AG10803 (cell line): ENCODE data around the gene ADGRD2.

ENCODE experiments used
- DNase-seq: peaks from one replicate; pipeline ENCODE4 v3.0.0; 2010; ENCODE audit warnings: low read depth
- H3K4me3 ChIP-seq: 2 replicates; pipeline ENCODE4 v1.5.1; 2011; ENCODE audit warnings: mild to moderate bottlenecking, low read length, control low read depth
- TF ChIP-seq, protein P1 (sequence below): conservative IDR thresholded peaks from 2 replicates; pipeline ENCODE4 v1.5.1; 2011; ENCODE audit warnings: mild to moderate bottlenecking, low read length, control low read depth, inconsistent platforms

The ADGRD2 gene

DNA sequence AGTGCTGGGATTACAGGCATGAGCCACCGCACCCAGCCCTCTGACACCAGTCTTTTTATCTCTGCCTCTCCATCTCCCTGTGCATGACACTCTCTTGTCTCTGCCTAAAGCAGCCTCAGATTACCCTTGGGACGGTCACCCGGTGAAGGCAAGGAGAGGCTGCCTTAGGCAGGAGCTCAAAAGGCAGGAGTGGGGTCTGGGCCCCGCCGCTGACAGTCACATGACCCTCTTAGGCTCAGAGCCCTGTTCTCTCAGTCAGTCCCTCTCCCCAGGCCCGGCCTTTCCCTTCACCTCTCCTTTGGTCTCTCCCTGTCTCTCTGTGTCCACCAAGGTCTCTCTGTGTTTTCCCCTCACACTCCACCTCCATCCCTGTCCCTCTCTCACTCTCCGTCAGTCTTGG, 22.5 kb downstream of the ADGRD2 start:
- DNase-seq, result no peak
- H3K4me3 ChIP-seq, result no peak overlapping the region
- TF ChIP-seq, protein P1, sequence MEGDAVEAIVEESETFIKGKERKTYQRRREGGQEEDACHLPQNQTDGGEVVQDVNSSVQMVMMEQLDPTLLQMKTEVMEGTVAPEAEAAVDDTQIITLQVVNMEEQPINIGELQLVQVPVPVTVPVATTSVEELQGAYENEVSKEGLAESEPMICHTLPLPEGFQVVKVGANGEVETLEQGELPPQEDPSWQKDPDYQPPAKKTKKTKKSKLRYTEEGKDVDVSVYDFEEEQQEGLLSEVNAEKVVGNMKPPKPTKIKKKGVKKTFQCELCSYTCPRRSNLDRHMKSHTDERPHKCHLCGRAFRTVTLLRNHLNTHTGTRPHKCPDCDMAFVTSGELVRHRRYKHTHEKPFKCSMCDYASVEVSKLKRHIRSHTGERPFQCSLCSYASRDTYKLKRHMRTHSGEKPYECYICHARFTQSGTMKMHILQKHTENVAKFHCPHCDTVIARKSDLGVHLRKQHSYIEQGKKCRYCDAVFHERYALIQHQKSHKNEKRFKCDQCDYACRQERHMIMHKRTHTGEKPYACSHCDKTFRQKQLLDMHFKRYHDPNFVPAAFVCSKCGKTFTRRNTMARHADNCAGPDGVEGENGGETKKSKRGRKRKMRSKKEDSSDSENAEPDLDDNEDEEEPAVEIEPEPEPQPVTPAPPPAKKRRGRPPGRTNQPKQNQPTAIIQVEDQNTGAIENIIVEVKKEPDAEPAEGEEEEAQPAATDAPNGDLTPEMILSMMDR, result no peak

DNA sequence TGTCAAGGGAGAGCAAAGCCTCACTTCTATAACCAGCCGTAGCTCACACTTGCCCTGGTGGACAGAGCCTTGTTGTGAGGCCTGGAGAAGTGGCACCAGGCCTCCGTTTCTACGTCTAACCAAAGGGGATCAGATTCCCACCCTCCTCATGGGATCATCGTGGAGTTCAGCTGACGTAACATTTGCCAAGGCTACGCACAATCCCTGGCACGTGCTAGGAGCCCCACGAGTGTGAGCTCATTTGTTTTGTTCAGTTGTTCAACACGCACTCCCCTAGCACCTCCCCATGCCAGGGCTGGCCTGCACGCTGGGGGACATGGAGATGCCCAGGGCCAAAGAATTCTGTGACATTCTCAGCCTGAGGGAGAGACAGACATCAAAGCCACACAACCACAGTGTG, 23.1 kb downstream of the ADGRD2 start:
- TF ChIP-seq, protein P1, result no peak
- no peak for DNase-seq
- no peak overlapping the region for H3K4me3 ChIP-seq

DNA sequence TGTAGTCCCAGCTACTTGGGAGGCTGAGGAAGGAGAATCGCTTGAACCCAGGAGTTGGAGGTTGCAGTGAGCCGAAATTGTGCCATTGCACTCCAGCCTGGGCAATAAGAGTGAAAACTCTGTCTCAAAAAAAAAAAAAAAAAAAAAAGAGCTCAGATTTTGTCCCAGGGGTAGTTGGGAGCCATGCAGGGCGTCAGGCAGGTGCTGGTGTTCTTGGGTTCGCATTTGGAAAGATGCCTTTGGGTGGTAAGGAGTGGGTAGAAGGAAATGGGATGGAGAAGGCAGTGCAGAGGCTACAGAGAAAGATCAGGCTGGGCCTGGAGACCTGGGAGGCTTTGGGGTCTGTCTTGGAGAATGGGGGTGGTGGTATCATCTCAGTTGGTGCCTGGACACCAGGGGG, 23.9 kb downstream of the ADGRD2 start:
- no peak overlapping the region for H3K4me3 ChIP-seq
- TF ChIP-seq, protein P1, result no peak
- DNase-seq, result no peak

DNA sequence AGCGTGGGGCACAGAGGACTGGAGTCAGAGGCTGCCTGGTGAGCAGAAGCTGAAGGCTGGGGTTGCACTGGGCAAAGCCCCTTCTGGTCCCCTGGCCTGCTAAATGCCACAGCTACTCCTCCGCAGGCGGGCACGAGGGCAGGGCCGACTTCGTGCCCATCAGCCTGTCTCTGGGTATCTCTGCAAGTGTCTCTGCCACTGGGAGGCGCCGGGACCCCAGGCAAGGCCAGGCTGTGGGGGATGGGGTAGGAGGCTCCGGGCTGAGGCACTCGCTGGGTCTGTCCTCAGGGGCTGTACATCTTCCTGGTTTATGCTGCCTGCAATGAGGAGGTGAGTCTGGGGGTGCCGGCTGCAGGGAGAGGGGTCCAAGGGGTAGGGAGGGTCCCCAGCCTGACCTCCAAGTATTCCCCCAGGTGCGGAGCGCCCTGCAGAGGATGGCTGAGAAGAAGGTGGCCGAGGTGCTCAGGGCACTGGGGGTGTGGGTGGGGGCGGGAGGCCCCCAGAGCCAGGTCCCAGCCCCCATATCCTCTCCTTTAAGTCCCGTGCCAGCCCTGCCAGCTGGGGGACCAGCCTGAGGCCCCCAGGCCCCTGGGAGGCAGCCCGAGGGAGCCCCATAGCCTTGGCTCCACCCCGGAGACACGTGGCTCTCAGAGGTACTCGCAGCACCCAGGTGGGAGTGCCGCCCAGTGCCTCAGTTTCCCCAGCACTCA, 25.1 kb downstream of the ADGRD2 start:
- DNase-seq, result no peak
- TF ChIP-seq, protein P1, result no peak

DNA sequence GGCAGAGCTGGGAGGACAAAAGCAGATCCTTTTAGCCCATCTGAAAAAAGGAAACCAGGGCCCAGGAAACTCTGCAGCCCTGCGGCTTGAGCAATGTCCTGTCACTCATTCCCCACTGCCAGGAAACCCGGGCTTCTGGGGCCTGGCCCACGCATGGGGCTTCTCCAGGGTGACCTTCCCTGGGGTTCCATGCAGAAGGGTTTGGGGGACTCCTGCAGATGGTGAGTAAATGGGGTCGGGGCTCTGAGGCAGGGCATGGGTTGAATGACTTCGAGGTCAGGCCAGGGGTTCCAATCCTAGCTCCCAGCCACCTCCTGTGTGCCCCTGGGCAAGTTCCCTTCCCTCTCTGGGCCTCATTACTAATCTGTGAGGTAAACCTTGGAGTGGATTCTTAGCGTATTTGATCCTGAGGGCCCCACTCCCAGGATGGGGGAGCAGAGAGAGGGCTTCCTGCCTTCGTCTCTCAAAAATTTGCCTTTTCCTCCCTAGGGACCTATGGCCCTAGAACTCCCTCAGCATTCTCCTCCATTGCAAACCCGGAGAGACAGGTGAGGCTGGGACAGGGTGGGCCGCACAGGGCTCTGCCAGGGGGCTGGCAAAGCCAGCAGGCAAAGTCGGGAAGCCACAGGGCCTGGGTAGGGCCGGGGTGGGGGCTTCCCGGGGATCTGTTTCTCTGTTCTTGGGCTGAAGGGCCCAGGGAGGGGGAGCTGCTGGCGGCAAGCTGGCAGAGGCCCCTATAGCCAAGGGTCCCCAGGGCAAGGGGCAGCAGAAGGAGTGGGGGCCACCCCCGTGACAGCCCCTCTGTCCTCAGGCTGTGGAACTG, 25.8 kb downstream of the ADGRD2 start:
- DNase-seq, result no peak
- TF ChIP-seq, protein P1, result no peak
- no peak overlapping the region for H3K4me3 ChIP-seq

More for the DNA sequence above, 25.1 kb downstream of the ADGRD2 start:
- no peak overlapping the region for H3K4me3 ChIP-seq

DNA sequence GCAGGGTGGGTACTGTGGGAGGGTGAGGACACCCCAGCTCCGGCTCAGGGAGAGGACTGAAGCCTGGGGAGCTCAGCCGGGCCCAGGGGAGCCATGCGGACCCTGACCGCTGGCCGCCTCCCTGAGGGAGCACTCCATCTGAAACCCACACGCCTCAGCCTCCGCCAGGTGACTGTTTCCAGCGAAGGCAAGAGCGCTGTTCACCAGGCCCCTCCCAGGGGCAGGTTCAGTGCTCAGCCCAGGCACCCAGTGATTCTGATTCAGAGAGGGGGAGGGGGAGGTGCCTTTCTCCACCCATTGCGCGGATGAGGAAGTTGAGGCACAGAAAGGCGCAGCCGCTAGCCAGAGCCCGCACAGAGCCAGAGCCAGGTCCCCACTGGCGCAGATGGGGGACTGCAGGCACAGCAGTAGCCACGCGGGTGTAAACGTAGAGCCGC, 27.0 kb downstream of the ADGRD2 start:
- H3K4me3 ChIP-seq, result no peak overlapping the region
- TF ChIP-seq, protein P1, result no peak
- DNase-seq, result no peak

DNA sequence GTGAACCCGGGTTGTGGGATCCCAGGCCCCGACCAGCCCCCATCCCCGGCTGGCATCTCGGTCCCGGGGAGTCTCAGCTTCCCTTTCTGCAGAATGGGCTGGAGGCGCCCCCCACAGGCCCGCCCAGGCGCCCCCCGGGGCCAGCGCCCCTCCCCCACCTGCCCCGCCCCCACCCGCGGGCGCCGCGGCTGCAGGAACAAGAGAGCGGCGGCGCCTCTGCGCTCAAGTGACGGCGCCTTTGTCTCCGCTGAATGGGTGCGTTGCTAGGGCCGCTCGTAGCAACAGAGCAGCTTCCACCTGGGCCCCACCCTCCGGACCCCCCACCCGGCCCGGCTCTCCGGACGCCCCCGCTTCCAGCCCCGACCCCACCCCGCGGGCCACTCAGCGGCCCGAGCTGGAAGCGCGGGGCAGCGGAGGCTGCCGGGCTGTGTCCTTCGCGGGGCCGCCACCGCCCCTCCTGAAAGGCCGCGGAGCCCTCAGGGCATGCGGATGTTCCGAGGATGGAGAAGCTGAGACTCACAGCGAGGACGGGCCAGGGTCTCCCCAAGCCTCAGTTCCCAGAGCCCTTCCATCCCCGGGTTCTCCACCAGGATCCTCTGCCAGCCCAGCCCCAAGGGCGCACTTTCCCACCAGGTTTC, 27.5 kb downstream of the ADGRD2 start:
- DNase-seq, result no peak
- H3K4me3 ChIP-seq, result no peak overlapping the region

More for the DNA sequence above, 27.5 kb downstream of the ADGRD2 start:
- TF ChIP-seq, protein P1, result no peak
